Ovary (tissue), 9 donors: Measurements from ENCODE around the gene RAB31. TPM values are rescaled to one million over a fixed set of nuclear protein-coding genes. Genes with fewer than 3 reads are reported as not detected.
A peak's percentile ranks its signal among the peaks of the same experiment; 100 is the strongest.

Source experiments
- DNase-seq, 5 donors: peaks; one replicate each; pipeline ENCODE4 v3.0.0-alpha.2; 2019 to 2020
- H3K27ac ChIP-seq, 2 donors: fragments of 200-600 bp; one replicate each; pipeline versions ENCODE4 v1.5.1 to v1.8.0; 2019 to 2022
- H3K27me3 ChIP-seq: fragments of 200-600 bp; one replicate; pipeline ENCODE4 v1.8.0; 2022
- H3K36me3 ChIP-seq: fragments of 200-600 bp; sonication (generic); one replicate; pipeline ENCODE4 v1.5.1; 2019
- H3K4me1 ChIP-seq: one replicate; pipeline ENCODE4 v1.8.1; 2013; ENCODE audit warnings: mild to moderate bottlenecking, moderate library complexity; ENCODE audit not compliant: insufficient read depth
- H3K4me3 ChIP-seq: fragments of 200-600 bp; sonication (generic); one replicate; pipeline ENCODE4 v1.5.1; 2017
- H3K9me3 ChIP-seq, 2 donors: fragments of 200-600 bp in 1 of 2; sonication (generic) in 1 of 2; one replicate each; pipeline versions ENCODE4 v1.5.1 to v1.8.1; 2013 to 2019; ENCODE audit warnings: mild to moderate bottlenecking in 1 of 2, moderate library complexity in 1 of 2
- EP300 ChIP-seq: sonication (generic); formaldehyde crosslinking; IDR thresholded peaks from one replicate; pipeline ENCODE4 v1.6.1; 2017; ENCODE audit warnings: antibody characterized with exemption
- POLR2A ChIP-seq: fragments of 450-650 bp; IDR thresholded peaks from one replicate; pipeline ENCODE4 v1.6.1; 2017; ENCODE audit warnings: antibody characterized with exemption, mild to moderate bottlenecking, moderate library complexity
- WGBS, 3 donors: extraction: QIAGEN DNeasy Blood & Tissue Kit in 1 of 3; methylation state at CpG; one replicate each; pipeline versions ENCODE4 v1.1.5 to v1.1.7; 2013 to 2017; 5-methylcytosine and 5-hydroxymethylcytosine counted together
- intact Hi-C, 4 donors: fragments of 100-400 bp; cut with DNase I; formaldehyde crosslinking; loops; one replicate each; pipeline versions ENCODE4 v1.11.0 to v1.15.1; 2022 to 2023
- polyA plus RNA-seq, 2 donors: library from polyadenylated mRNA; stranded (reverse); fragments of 200-250 nt in 1 of 2; fragments of 350-450 nt in 1 of 2; fragmentation: Illumina TruSeq in 1 of 2; extraction: RNeasy Lipid Tissue Mini Kit (QIAGEN cat#74804) in 1 of 2; gene quantifications; one replicate each; pipeline ENCODE4 v1.2.3, GENCODE V29; 2013 to 2014
- total RNA-seq, 7 donors: library from RNA; depleted of rRNA in 2 of 7; stranded (reverse); fragments of >200 nt in 2 of 7; fragmentation: NEBNext Ultra II Directional in 3 of 7; extraction: Animal tissue kit (Norgen Biotek cat#: 25700) in 3 of 7; gene quantifications; one replicate each; pipeline versions ENCODE4 v1.1.0 to v1.2.4, GENCODE V29; 2016 to 2023
- TF ChIP-seq, protein P1 (sequence below), 3 donors: fragments of 450-650 bp in 2 of 3; fragments of 200-600 bp in 1 of 3; IDR thresholded peaks; one replicate each; pipeline versions ENCODE4 v1.5.1 to v1.8.0; 2016 to 2022; ENCODE audit warnings: antibody characterized with exemption in 3 of 3, mild to moderate bottlenecking in 1 of 3
- donor health status: DM: no; HTN: no; CAD: no; lungs with moderate emphysema.
- donor health status: DM: no; HTN: no; CAD: no.
- donor health status: Bipolar disorder and iron deficiency.
- donor health status: DM: yes; HTN: yes; CAD: no.
- donor health status: DM: no; HTN: no; CAD: no.
- donor health status: DM: yes; HTN: yes; CAD: no.

RAB31 gene
- total and polyA plus RNA-seq, 9 donors = 37.9 to 188 (median 62.8) TPM

DNA sequence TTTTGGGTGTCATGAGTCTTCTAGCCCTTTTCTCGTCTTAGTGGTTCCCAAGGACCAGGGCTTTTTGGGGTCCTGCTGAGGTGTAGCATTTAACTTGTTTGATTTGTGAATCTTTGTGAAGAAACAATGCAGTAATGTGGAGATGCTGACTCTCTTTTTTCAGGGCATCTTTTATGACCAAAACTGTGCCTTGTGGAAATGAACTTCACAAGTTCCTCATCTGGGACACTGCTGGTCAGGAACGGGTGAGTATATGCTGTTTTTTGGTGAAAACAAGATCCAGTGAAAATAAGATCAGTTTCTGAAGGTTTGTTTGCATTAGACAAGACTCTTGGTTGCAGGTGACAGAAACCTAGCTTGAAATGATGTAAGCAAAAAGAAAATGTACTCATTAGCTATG, 83.9 kb downstream of the RAB31 start:
- DNase-seq = no peak
- H3K36me3 ChIP-seq = no peaks in the 10 kb centered on the region
- WGBS, 3 donors = 88 to 99% (median 91%) methylated on average over 2 of the region's 2 CpGs
- H3K27me3 ChIP-seq = no peaks in the 10 kb centered on the region
- no peak overlapping the region for H3K4me3 ChIP-seq
- TF ChIP-seq, protein P1, sequence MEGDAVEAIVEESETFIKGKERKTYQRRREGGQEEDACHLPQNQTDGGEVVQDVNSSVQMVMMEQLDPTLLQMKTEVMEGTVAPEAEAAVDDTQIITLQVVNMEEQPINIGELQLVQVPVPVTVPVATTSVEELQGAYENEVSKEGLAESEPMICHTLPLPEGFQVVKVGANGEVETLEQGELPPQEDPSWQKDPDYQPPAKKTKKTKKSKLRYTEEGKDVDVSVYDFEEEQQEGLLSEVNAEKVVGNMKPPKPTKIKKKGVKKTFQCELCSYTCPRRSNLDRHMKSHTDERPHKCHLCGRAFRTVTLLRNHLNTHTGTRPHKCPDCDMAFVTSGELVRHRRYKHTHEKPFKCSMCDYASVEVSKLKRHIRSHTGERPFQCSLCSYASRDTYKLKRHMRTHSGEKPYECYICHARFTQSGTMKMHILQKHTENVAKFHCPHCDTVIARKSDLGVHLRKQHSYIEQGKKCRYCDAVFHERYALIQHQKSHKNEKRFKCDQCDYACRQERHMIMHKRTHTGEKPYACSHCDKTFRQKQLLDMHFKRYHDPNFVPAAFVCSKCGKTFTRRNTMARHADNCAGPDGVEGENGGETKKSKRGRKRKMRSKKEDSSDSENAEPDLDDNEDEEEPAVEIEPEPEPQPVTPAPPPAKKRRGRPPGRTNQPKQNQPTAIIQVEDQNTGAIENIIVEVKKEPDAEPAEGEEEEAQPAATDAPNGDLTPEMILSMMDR (IDR thresholded peaks at IDR 0.05) = no peak
- TF ChIP-seq POLR2A (no peak), EP300 (no peak)
- H3K4me1 ChIP-seq = no peaks in the 10 kb centered on the region
- intact Hi-C loops = no loop called here
- no peak overlapping the region for H3K27ac ChIP-seq
- no peaks in the 10 kb centered on the region for H3K9me3 ChIP-seq

DNA sequence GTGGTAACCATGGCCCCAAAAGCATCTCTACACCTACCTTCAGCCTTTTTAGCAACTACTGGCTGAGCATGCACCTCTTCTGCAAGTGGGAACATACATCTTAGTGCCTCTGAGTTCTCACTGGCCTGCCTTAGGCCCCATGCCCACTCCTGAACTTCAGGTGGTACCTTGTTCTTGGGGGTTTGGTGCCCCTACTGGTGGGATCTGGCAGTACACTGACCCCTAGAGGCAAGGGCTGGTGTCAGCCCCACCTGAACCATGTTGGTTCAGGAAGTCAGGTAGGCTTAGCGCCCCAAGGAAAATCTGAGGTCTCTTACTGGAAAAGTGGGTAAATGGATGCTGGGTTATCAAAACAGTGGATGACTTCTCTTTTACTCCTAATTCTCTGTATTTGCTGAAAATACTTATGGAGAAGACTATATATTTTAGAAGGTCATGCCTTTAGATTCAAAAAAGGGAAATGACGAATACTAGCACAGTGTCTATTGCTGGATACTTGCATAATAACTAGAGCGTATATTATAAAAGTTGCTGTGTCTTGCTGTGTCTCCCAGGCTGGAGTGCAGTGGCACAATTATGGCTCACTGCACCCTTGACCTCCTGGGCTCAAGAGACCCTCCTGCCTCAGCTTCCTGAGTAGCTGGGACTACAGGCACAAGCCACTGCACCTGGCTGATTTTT, 84.6 kb downstream of the RAB31 start:
- no peak overlapping the region for H3K4me3 ChIP-seq
- no peaks in the 10 kb centered on the region for H3K36me3 ChIP-seq
- H3K4me1 ChIP-seq = no peaks in the 10 kb centered on the region
- TF ChIP-seq POLR2A = no peak
- H3K27ac ChIP-seq = no peak overlapping the region
- DNase-seq = no peak
- WGBS, 3 donors = 98 to 99% (median 99%) methylated on average over 3 of the region's 3 CpGs
- H3K27me3 ChIP-seq = no peaks in the 10 kb centered on the region
- intact Hi-C loops = no loop called here
- H3K9me3 ChIP-seq = no peaks in the 10 kb centered on the region

DNA sequence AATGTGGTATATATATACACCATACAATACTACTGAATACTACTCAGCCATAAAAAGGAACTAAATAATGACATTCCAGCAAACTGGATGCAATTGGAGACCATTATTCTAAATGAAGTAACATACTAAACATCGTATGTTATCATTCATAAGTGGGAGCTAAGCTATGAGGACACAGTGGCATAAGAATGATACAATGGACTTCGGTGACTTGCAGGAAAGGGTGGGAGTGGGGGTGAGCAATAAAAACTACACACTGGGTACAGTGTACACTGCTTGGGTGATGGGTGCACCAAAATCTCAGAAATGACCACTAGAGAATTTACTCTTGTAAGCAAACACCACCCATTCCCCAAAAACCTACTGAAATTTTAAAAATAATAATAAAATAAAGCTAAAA, 87.9 kb downstream of the RAB31 start:
- DNase-seq = no peak
- intact Hi-C loops = no loop called here
- TF ChIP-seq POLR2A (no peak), EP300 (no peak)
- TF ChIP-seq, protein P1 (IDR thresholded peaks at IDR 0.05) = no peak
- Histone ChIP-seq H3K36me3 (no peaks in the 10 kb centered on the region), H3K4me3 (no peak overlapping the region), H3K27me3 (no peaks in the 10 kb centered on the region), H3K4me1 (peaks cover 7% of the 10 kb centered on the region), H3K27ac (no peak overlapping the region), H3K9me3 (no peaks in the 10 kb centered on the region)
- WGBS, 3 donors = 87 to 93% (median 90%) methylated on average over 2 of the region's 2 CpGs

DNA sequence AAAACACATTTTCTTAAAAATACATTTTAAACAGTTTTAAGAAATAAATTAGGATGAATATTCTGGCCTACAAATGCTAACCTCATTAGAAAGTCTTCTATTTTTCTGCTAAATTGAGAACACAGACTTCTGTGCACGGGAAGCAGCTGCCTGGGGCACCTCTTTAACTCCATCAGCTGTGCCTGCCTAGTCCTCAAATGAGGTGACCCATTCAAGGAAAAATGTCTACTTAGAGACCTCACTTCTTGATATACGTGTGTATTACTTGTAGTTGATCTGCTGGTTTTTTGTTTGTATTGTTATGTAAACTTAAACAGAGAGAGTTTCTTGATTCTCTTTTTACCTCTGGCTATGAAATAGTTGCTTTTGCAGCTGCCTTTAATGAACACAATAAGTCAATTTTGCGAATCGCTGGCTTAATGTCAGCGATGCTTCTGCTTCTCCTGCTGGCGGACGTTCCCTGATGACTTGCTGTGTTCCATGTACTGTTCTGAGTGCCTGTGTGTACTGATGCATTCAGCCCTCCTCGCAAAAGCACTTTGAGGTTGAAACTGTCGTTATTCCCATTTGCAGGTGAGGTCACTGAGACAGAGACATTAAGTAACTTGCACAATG, 88.9 kb downstream of the RAB31 start:
- no peak overlapping the region for H3K4me3 ChIP-seq

More for the DNA sequence above, 88.9 kb downstream of the RAB31 start:
- whole genome bisulfite sequencing, 3 donors = 13 to 21% (median 16%) methylated on average over 9 of the region's 9 CpGs
- TF ChIP-seq EP300 = no peak
- no peak for TF ChIP-seq POLR2A
- TF ChIP-seq, protein P1 (IDR thresholded peaks at IDR 0.05) = no peak
- Histone ChIP-seq H3K9me3 (no peaks in the 10 kb centered on the region), H3K36me3 (no peaks in the 10 kb centered on the region), H3K27ac (peak overlapping the region in 1 of 2 donors; percentile 6), H3K4me1 (peaks cover 7% of the 10 kb centered on the region), H3K27me3 (no peaks in the 10 kb centered on the region)
- intact Hi-C loops = no loop called here
- peak in 2 of 5 donors; percentile 46 to 52 for DNase-seq
